Measurements from ENCODE around the gene NRSN2.

DNA sequence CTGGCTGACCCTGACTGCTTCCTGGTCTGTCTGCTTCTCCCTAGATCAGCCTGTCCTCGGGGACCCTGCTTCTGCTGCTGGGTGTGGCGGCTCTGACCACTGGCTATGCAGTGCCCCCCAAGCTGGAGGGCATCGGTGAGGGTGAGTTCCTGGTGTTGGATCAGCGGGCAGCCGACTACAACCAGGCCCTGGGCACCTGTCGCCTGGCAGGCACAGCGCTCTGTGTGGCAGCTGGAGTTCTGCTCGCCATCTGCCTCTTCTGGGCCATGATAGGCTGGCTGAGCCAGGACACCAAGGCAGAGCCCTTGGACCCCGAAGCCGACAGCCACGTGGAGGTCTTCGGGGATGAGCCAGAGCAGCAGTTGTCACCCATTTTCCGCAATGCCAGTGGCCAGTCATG, 6.3 kb downstream of the NRSN2 start:
- TF ChIP-seq, protein P1, sequence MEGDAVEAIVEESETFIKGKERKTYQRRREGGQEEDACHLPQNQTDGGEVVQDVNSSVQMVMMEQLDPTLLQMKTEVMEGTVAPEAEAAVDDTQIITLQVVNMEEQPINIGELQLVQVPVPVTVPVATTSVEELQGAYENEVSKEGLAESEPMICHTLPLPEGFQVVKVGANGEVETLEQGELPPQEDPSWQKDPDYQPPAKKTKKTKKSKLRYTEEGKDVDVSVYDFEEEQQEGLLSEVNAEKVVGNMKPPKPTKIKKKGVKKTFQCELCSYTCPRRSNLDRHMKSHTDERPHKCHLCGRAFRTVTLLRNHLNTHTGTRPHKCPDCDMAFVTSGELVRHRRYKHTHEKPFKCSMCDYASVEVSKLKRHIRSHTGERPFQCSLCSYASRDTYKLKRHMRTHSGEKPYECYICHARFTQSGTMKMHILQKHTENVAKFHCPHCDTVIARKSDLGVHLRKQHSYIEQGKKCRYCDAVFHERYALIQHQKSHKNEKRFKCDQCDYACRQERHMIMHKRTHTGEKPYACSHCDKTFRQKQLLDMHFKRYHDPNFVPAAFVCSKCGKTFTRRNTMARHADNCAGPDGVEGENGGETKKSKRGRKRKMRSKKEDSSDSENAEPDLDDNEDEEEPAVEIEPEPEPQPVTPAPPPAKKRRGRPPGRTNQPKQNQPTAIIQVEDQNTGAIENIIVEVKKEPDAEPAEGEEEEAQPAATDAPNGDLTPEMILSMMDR (IDR thresholded peaks at IDR 0.05) = no peak
- TF ChIP-seq POLR2A (IDR thresholded peaks at IDR 0.05) = no peak
